Measurements from ENCODE around the gene SMYD5. TPM values are rescaled to one million over a fixed set of nuclear protein-coding genes. Genes with fewer than 3 reads are reported as not detected.

Gene SMYD5
- total and polyA plus RNA-seq, 9 of the 15 experiments (the other 6 are each of a cell fraction or from before 2014, with no cell fraction given): 11.4 to 56.8 (median 32.0) TPM

DNA sequence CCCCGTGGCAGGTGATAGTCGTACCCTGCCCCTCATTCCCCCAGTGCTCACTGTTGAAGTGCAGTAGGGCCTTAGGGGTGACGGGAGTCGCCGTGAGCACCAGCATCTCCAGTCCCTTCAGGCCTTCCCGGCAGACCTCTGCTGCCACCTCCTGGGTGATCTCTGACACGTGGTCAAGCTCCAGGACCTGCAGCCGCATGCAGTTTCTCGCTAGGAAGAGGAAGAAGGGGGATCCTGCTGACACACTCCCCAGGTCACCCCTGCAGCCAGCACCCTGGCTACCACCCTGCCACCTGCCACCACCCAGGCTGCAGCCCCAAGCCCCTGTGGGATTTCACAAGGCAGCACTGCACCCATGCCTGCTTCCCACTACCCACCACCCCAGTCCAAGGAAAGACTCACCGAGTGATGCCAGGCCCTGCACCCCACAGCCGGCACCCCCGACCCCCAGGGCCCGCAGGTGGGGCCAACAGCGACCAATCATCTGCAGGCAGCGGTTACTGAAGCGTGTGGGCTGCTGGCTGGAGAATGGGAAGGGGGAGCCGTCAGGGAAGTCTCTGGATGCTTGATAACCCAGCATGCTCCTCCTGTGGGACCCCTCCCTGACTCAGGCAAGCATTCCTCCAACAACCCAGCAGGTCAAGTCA is 46.4 kb downstream of the SMYD5 start (continued):
- TF ChIP-seq KDM1A (IDR thresholded peaks at IDR 0.05) (no peak), TFAM (CRISPR knock-in tag; conservative IDR thresholded peaks at IDR 0.05) (no peak), RNF2 (IDR thresholded peaks at IDR 0.05) (no peak), PCBP2 (IDR thresholded peaks at IDR 0.05; ENCODE audit: low read depth, low read length, poor library complexity, severe bottlenecking) (no peak), ZKSCAN8 (CRISPR knock-in tag; IDR thresholded peaks at IDR 0.05) (no peak), BHLHE40 (IDR thresholded peaks at IDR 0.05; ENCODE audit: low read length) (no peak), ZSCAN29 (IDR thresholded peaks at IDR 0.05) (no peak), NFRKB (IDR thresholded peaks at IDR 0.05; ENCODE audit: low read depth) (no peak), HNRNPH1 (optimal IDR thresholded peaks at IDR 0.05; ENCODE audit: low read depth, low read length) (no peak), DEAF1 (CRISPR knock-in tag; IDR thresholded peaks at IDR 0.05) (peak; percentile 55), GATAD2A (IDR thresholded peaks at IDR 0.05) (no peak), ZFP36 (IDR thresholded peaks at IDR 0.05; ENCODE audit: low read depth, low read length, partially characterized antibody) (no peak), STAT5B (CRISPR knock-in tag; IDR thresholded peaks at IDR 0.05) (no peak), IRF9 (tag; IDR thresholded peaks at IDR 0.05) (no peak), USF2 (CRISPR knock-in tag; IDR thresholded peaks at IDR 0.05) (peak; percentile 63), RAD21 (CRISPR knock-in tag; conservative IDR thresholded peaks at IDR 0.05 in 1 of 2, IDR thresholded peaks at IDR 0.05 in 1 of 2) (peak; percentile 58 to 77), CCAR2 (IDR thresholded peaks at IDR 0.05; ENCODE audit: low read depth, low read length) (no peak), THRAP3 (IDR thresholded peaks at IDR 0.05; ENCODE audit: borderline replicate concordance) (no peak), BRD9 (IDR thresholded peaks at IDR 0.05; ENCODE audit: low read depth, partially characterized antibody) (no peak), PHF8 (IDR thresholded peaks at IDR 0.05; ENCODE audit: borderline replicate concordance, low read length) (no peak), SETDB1 (IDR thresholded peaks at IDR 0.05; ENCODE audit: low read length) (no peak), SPI1 (IDR thresholded peaks at IDR 0.05; ENCODE audit: borderline replicate concordance, low read depth, low read length) (no peak), SOX6 (IDR thresholded peaks at IDR 0.05) (no peak)
- TF ChIP-seq, protein P1, sequence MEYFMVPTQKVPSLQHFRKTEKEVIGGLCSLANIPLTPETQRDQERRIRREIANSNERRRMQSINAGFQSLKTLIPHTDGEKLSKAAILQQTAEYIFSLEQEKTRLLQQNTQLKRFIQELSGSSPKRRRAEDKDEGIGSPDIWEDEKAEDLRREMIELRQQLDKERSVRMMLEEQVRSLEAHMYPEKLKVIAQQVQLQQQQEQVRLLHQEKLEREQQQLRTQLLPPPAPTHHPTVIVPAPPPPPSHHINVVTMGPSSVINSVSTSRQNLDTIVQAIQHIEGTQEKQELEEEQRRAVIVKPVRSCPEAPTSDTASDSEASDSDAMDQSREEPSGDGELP (CRISPR knock-in tag; IDR thresholded peaks at IDR 0.05; ENCODE audit: borderline replicate concordance): 0 out of 2 replicates have a peak, but pooled peaks have one; percentile 25
- TF ChIP-seq, protein P2, sequence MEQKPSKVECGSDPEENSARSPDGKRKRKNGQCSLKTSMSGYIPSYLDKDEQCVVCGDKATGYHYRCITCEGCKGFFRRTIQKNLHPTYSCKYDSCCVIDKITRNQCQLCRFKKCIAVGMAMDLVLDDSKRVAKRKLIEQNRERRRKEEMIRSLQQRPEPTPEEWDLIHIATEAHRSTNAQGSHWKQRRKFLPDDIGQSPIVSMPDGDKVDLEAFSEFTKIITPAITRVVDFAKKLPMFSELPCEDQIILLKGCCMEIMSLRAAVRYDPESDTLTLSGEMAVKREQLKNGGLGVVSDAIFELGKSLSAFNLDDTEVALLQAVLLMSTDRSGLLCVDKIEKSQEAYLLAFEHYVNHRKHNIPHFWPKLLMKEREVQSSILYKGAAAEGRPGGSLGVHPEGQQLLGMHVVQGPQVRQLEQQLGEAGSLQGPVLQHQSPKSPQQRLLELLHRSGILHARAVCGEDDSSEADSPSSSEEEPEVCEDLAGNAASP (IDR thresholded peaks at IDR 0.05): no peak

All from K562 (cell line).